ENCODE data around the gene VILL. TPM values are rescaled to one million over a fixed set of nuclear protein-coding genes. Genes with fewer than 3 reads are reported as not detected.

VILL gene
- total RNA-seq, 4 donors from 2014 or later, result 3.4 to 9.0 (median 7.0) TPM

GRCh38 chr3:37971467-37971866, 19.1 kb upstream of the VILL start:
- TF ChIP-seq CTCF (IDR thresholded peaks at IDR 0.05; ENCODE audit: low read depth), result no peak

- no peak for TF ChIP-seq CTCF (IDR thresholded peaks at IDR 0.05; ENCODE audit: low read depth)
These were observed 17.1 kb upstream of the VILL start for GRCh38 chr3:37973246-37974054.

- no peak for TF ChIP-seq CTCF (IDR thresholded peaks at IDR 0.05; ENCODE audit: low read depth)
These were observed 16.2 kb upstream of the VILL start for GRCh38 chr3:37974121-37975083.

- TF ChIP-seq CTCF (IDR thresholded peaks at IDR 0.05; ENCODE audit: low read depth), result no peak
These were observed 10.8 kb upstream of the VILL start for GRCh38 chr3:37979541-37980461.

GRCh38 chr3:37980462-37981347, 9.9 kb upstream of the VILL start:
- TF ChIP-seq CTCF (IDR thresholded peaks at IDR 0.05; ENCODE audit: low read depth), result no peak

- TF ChIP-seq CTCF (IDR thresholded peaks at IDR 0.05; ENCODE audit: low read depth), result no peak
These were observed 9.3 kb upstream of the VILL start for GRCh38 chr3:37981348-37981664.
